Upper lobe of left lung (tissue), 6 donors: ENCODE measurements around the gene SULT1C3. TPM values are rescaled to one million over a fixed set of nuclear protein-coding genes. Genes with fewer than 3 reads are reported as not detected.

Experiments
- ATAC-seq, 2 donors: fragments of 200-7000 bp; cut with Tn5 transposase; one replicate each; pipeline ENCODE4 v1.9.1; 2022; ENCODE audit warnings: mild to moderate bottlenecking in 2 of 2, moderate library complexity in 2 of 2; ENCODE audit not compliant: low FRiP score in 2 of 2
- DNase-seq, 2 donors: peaks; one replicate each; pipeline ENCODE4 v3.0.0-alpha.2; 2019 to 2020
- H3K27ac ChIP-seq, 4 donors: fragments of 200-600 bp; sonication (generic); one replicate each; pipeline ENCODE4 v1.5.1; 2016 to 2019
- H3K27me3 ChIP-seq, 4 donors: fragments of 200-600 bp; sonication (generic); one replicate each; pipeline ENCODE4 v1.5.1; 2017 to 2019
- H3K36me3 ChIP-seq, 4 donors: fragments of 200-600 bp; sonication (generic); one replicate each; pipeline ENCODE4 v1.5.1; 2016 to 2019
- H3K4me1 ChIP-seq, 4 donors: fragments of 200-600 bp; sonication (generic); one replicate each; pipeline ENCODE4 v1.5.1; 2018 to 2019
- H3K4me3 ChIP-seq, 4 donors: fragments of 200-600 bp; sonication (generic); one replicate each; pipeline ENCODE4 v1.5.1; 2017 to 2019; ENCODE audit warnings: mild to moderate bottlenecking in 2 of 4, moderate library complexity in 1 of 4
- H3K9me3 ChIP-seq, 4 donors: fragments of 200-600 bp; sonication (generic); one replicate each; pipeline ENCODE4 v1.5.1; 2018 to 2019
- CTCF ChIP-seq, 6 experiments: fragments of 450-650 bp in 4 of 6; fragments of 200-600 bp in 2 of 6; sonication (generic) in 2 of 6; IDR thresholded peaks; one replicate each; pipeline ENCODE4 v1.5.1; 2016 to 2019; ENCODE audit warnings: antibody characterized with exemption in 6 of 6
- EP300 ChIP-seq, 4 donors: sonication (generic); formaldehyde crosslinking; IDR thresholded peaks; one replicate each; pipeline ENCODE4 v1.5.1; 2017; ENCODE audit warnings: antibody characterized with exemption in 4 of 4, control low read depth in 2 of 4
- POLR2A ChIP-seq, 4 donors: fragments of 450-650 bp; IDR thresholded peaks; one replicate each; pipeline ENCODE4 v1.5.1; 2016 to 2017; ENCODE audit warnings: antibody characterized with exemption in 4 of 4, mild to moderate bottlenecking in 2 of 4
- POLR2AphosphoS5 ChIP-seq, 2 donors: sonication (generic); formaldehyde crosslinking; IDR thresholded peaks; one replicate each; pipeline ENCODE4 v1.5.1; 2017; ENCODE audit warnings: antibody characterized with exemption in 2 of 2
- WGBS, 2 donors: methylation state at CpG; one replicate each; pipeline ENCODE4 v1.1.5; 2017 to 2018; 5-methylcytosine and 5-hydroxymethylcytosine counted together
- total RNA-seq, 6 donors: library from RNA; depleted of rRNA in 4 of 6; stranded (reverse); fragments of >200 nt in 4 of 6; gene quantifications; one replicate each; pipeline versions ENCODE4 v1.1.0 to v1.2.1, GENCODE V29; 2016 to 2021
- donor health status: DM: no; HTN: no; CAD: no; lungs with moderate emphysema.
- donor health status: DM: no; HTN: yes; CAD: no; lungs with severe emphysema.

SULT1C3 gene
- total RNA-seq, 6 donors from 2014 or later: not detected

GRCh38 chr2:108285616-108286015, 45.8 kb downstream of the SULT1C3 start:
- Histone ChIP-seq H3K4me3 (no peak overlapping the region), H3K27ac (no peak overlapping the region), H3K4me1 (no peaks in the 10 kb centered on the region), H3K27me3 (no peaks in the 10 kb centered on the region), H3K9me3 (no peaks in the 10 kb centered on the region), H3K36me3 (no peaks in the 10 kb centered on the region)
- TF ChIP-seq EP300 (IDR thresholded peaks at IDR 0.05): no peak
- no peak for TF ChIP-seq POLR2AphosphoS5 (IDR thresholded peaks at IDR 0.05)
- no peak for TF ChIP-seq POLR2A (IDR thresholded peaks at IDR 0.05)
- no peak for TF ChIP-seq CTCF (IDR thresholded peaks at IDR 0.05)
- DNase-seq: no peak
- ATAC-seq: no peak
- 96 to 99% methylated on average over 5 of the region's 5 CpGs for WGBS, 2 donors

- WGBS, 2 donors: 71 to 81% methylated on average over 2 of the region's 2 CpGs
- H3K27ac ChIP-seq: no peak overlapping the region
- no peak for DNase-seq
- no peak for TF ChIP-seq CTCF (IDR thresholded peaks at IDR 0.05)
- TF ChIP-seq POLR2A (IDR thresholded peaks at IDR 0.05): no peak
- TF ChIP-seq EP300 (IDR thresholded peaks at IDR 0.05): no peak
- no peak for TF ChIP-seq POLR2AphosphoS5 (IDR thresholded peaks at IDR 0.05)
- H3K9me3 ChIP-seq: no peaks in the 10 kb centered on the region
- no peak overlapping the region for H3K4me3 ChIP-seq
- no peaks in the 10 kb centered on the region for H3K4me1 ChIP-seq
- H3K27me3 ChIP-seq: no peaks in the 10 kb centered on the region
- ATAC-seq: no peak
- no peaks in the 10 kb centered on the region for H3K36me3 ChIP-seq
Measured at GRCh38 chr2:108287169-108287568, 47.4 kb downstream of the SULT1C3 start.

GRCh38 chr2:108288534-108289106, 48.9 kb downstream of the SULT1C3 start, which contains the start of gene SULT1C2:
Gene SULT1C2, plus strand, starts transcription at chr2:108288895. Its CDS starts 4,773 bp downstream, at chr2:108293668.
- H3K27me3 ChIP-seq: no peaks in the 10 kb centered on the region
- WGBS, 2 donors: 30 to 31% methylated on average over 7 of the region's 7 CpGs
- H3K4me1 ChIP-seq: no peaks in the 10 kb centered on the region
- ATAC-seq (peak; percentile 32 to 83), DNase-seq (peak in 1 of 2 donors; percentile 68)
- H3K27ac ChIP-seq: peak within 1 kb of the TSS in 2 of 4 donors; percentile 15 to 18
- TF ChIP-seq CTCF (IDR thresholded peaks at IDR 0.05) (no peak), EP300 (IDR thresholded peaks at IDR 0.05) (no peak), POLR2AphosphoS5 (IDR thresholded peaks at IDR 0.05) (no peak), POLR2A (IDR thresholded peaks at IDR 0.05) (no peak)
- H3K4me3 ChIP-seq: peak within 1 kb of the TSS in 2 of 4 donors; percentile 0 to 10
- H3K36me3 ChIP-seq: no peaks in the 10 kb centered on the region
- H3K9me3 ChIP-seq: no peaks in the 10 kb centered on the region

GRCh38 chr2:108293850-108294249, 54.1 kb downstream of the SULT1C3 start:
- Histone ChIP-seq H3K4me1 (no peaks in the 10 kb centered on the region), H3K36me3 (no peaks in the 10 kb centered on the region), H3K27ac (no peak overlapping the region), H3K27me3 (no peaks in the 10 kb centered on the region), H3K9me3 (no peaks in the 10 kb centered on the region), H3K4me3 (no peak overlapping the region)
- TF ChIP-seq POLR2AphosphoS5 (IDR thresholded peaks at IDR 0.05) (no peak), POLR2A (IDR thresholded peaks at IDR 0.05) (no peak), CTCF (IDR thresholded peaks at IDR 0.05) (no peak), EP300 (IDR thresholded peaks at IDR 0.05) (no peak)
- WGBS, 2 donors: 65 to 71% methylated on average over 3 to 4 of the region's 4 CpGs
- ATAC-seq (no peak), DNase-seq (no peak)
